ENCODE data around the gene HNRNPF.
"Not testable (repeated sequence)": the region's sequence is repeated elsewhere in the genome, so short reads cannot be mapped to it uniquely, and the experiment has no call there.

The HNRNPF gene

GRCh38 chr10:43342279-43343125 is 66.5 kb downstream of the HNRNPF start:
- DNase-seq, result no peak

GRCh38 chr10:43341450-43341849 is 67.5 kb downstream of the HNRNPF start:
- DNase-seq, result no peak

- no peak for DNase-seq
Measured at GRCh38 chr10:43340619-43341018, 68.4 kb downstream of the HNRNPF start.

GRCh38 chr10:43340101-43340500 is 68.9 kb downstream of the HNRNPF start:
- no peak for DNase-seq

GRCh38 chr10:43339136-43339535 is 69.8 kb downstream of the HNRNPF start:
- DNase-seq, result no peak

- DNase-seq, result no peak
Measured at GRCh38 chr10:43338117-43338516, 70.9 kb downstream of the HNRNPF start.

- DNase-seq, result not testable (repeated sequence)
Measured at GRCh38 chr10:43337536-43337935, 71.5 kb downstream of the HNRNPF start.

GRCh38 chr10:43336641-43337318 is 72.2 kb downstream of the HNRNPF start:
- no peak for DNase-seq

- DNase-seq, result no peak
Measured at GRCh38 chr10:43336061-43336460, 72.9 kb downstream of the HNRNPF start.
